ENCODE data around the gene PLXNA2. TPM values are rescaled to one million over a fixed set of nuclear protein-coding genes. Genes with fewer than 3 reads are reported as not detected.

The PLXNA2 gene
- total RNA-seq, 1 experiment from 2014 or later = 0.89 TPM

DNA sequence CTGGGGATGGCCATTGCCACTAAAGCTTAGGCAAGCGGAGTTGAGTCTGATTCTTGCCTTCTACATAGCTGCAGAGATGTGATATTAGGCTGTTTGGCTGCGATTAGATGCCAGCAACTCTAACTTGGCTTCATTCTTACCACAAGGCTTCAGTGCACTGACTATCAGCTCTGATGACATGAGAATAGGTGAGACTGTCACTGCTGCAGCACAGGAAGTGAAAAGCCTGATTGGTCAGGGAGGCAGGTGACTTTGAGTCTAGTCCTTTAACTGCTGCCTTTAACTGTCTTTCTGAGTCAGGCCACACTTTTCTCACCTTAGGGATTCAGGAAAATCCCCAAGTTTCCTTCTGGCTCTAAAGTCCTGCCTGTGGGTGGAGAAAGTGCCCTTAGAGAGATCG, 14.1 kb upstream of the PLXNA2 start:
- TF ChIP-seq CBX3 (IDR thresholded peaks at IDR 0.05; ENCODE audit: low read depth) = no peak
- no peak for TF ChIP-seq SP1 (IDR thresholded peaks at IDR 0.05; ENCODE audit: low read depth)
- no peak for TF ChIP-seq JUND (IDR thresholded peaks at IDR 0.05)
- TF ChIP-seq ZNF274 (IDR thresholded peaks at IDR 0.05; ENCODE audit: low read depth, low read length) = no peak
- no peak for TF ChIP-seq POLR2AphosphoS5 (IDR thresholded peaks at IDR 0.05; ENCODE audit: low read depth, low read length)
- TF ChIP-seq REST (IDR thresholded peaks at IDR 0.05; ENCODE audit: low read depth) = no peak
- TF ChIP-seq YY1 (IDR thresholded peaks at IDR 0.05; ENCODE audit: extremely low read depth, insufficient replicate concordance, low read depth, low read length) = no peak
- TF ChIP-seq ZBTB33 (IDR thresholded peaks at IDR 0.05; ENCODE audit: extremely low read depth, insufficient replicate concordance, low read length) = no peak
- TF ChIP-seq POLR2A (IDR thresholded peaks at IDR 0.05; ENCODE audit: borderline replicate concordance, extremely low read depth, insufficient read depth, insufficient read length) = no peak
- no peak for TF ChIP-seq TCF7L2 (IDR thresholded peaks at IDR 0.05; ENCODE audit: borderline replicate concordance, extremely low read depth, insufficient read depth, insufficient read length)
- TF ChIP-seq EGR1 (IDR thresholded peaks at IDR 0.05; ENCODE audit: low read depth) = no peak
- no peak for TF ChIP-seq ATF3 (IDR thresholded peaks at IDR 0.05)
- TF ChIP-seq SRF (IDR thresholded peaks at IDR 0.05; ENCODE audit: low read depth) = no peak
- no peak for TF ChIP-seq MAX (IDR thresholded peaks at IDR 0.05)
- TF ChIP-seq, protein P1, sequence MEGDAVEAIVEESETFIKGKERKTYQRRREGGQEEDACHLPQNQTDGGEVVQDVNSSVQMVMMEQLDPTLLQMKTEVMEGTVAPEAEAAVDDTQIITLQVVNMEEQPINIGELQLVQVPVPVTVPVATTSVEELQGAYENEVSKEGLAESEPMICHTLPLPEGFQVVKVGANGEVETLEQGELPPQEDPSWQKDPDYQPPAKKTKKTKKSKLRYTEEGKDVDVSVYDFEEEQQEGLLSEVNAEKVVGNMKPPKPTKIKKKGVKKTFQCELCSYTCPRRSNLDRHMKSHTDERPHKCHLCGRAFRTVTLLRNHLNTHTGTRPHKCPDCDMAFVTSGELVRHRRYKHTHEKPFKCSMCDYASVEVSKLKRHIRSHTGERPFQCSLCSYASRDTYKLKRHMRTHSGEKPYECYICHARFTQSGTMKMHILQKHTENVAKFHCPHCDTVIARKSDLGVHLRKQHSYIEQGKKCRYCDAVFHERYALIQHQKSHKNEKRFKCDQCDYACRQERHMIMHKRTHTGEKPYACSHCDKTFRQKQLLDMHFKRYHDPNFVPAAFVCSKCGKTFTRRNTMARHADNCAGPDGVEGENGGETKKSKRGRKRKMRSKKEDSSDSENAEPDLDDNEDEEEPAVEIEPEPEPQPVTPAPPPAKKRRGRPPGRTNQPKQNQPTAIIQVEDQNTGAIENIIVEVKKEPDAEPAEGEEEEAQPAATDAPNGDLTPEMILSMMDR (IDR thresholded peaks at IDR 0.05 in 2 of 3, conservative IDR thresholded peaks at IDR 0.05 in 1 of 3; ENCODE audit: borderline replicate concordance in 1 of 3, insufficient read depth in 1 of 3, low read depth in 2 of 3, low read length in 2 of 3) = no peak
- no peak for TF ChIP-seq SIN3A (IDR thresholded peaks at IDR 0.05; ENCODE audit: low read depth)
- no peak for TF ChIP-seq FOSL1 (IDR thresholded peaks at IDR 0.05; ENCODE audit: low read depth)
- no peak for TF ChIP-seq ZFX (IDR thresholded peaks at IDR 0.05)
- H3K4me2 ChIP-seq (ENCODE audit: low read length) = no peak overlapping the region
- ATAC-seq (no peak), DNase-seq (ENCODE audit: low read depth, low spot score) (no peak)
- RAD21 ChIA-PET (ENCODE audit: low non-redundant PET in 1 of 2, low total read pairs in 2 of 2, uncharacterized antibody in 2 of 2, unreplicated experiment in 2 of 2) = no interaction called here
- intact Hi-C loops (cut with micrococcal nuclease) = no loop called here
- peaks cover 79% of the 10 kb centered on the region for H3K27me3 ChIP-seq (ENCODE audit: insufficient read depth, low read length)
- no peaks in the 10 kb centered on the region for H3K9me3 ChIP-seq (ENCODE audit: control insufficient read depth in 1 of 2, insufficient read depth in 1 of 2, low read depth in 1 of 2, low read length in 2 of 2)
- no peak overlapping the region for H3K9ac ChIP-seq (ENCODE audit: low read length)
- CTCF ChIA-PET = interaction anchor here (1.1 kb wide), 1 partner anchor 15 kb away, joined by 3 read pairs; the partner anchor contains the start of gene PLXNA2
- H3K79me2 ChIP-seq (ENCODE audit: insufficient read depth, low read length) = no peaks in the 10 kb centered on the region
- H3K9me2 ChIP-seq (ENCODE audit: insufficient read depth) = no peaks in the 10 kb centered on the region
- H3K4me1 ChIP-seq (ENCODE audit: control insufficient read depth in 1 of 2, insufficient read depth in 2 of 2, low read length in 2 of 2) = no peaks in the 10 kb centered on the region
- BruUV-seq (replicated peaks) = no TSS peak
- H4K20me1 ChIP-seq (ENCODE audit: insufficient read depth) = no peaks in the 10 kb centered on the region
- no peak overlapping the region for H3K4me3 ChIP-seq (replicated peaks in 1 of 2; ENCODE audit: low read depth in 1 of 2, low read length in 2 of 2)
- H3K27ac ChIP-seq (ENCODE audit: low read depth, low read length) = no peak overlapping the region
- no peaks in the 10 kb centered on the region for H3K36me3 ChIP-seq (ENCODE audit: control insufficient read depth in 1 of 2, insufficient read depth in 2 of 2, low read length in 2 of 2)
- POLR2A ChIA-PET = no interaction called here
- H2AFZ ChIP-seq (ENCODE audit: low read depth, low read length, poor library complexity, severe bottlenecking) = no peak overlapping the region

All from HCT116 (cell line).